H1 (cell line): ENCODE data around the gene KRT76.

ENCODE experiments used
- CTCF ChIP-seq, 3 experiments: IDR thresholded peaks; 1 replicate in 2 of 3; 2 replicates in 1 of 3; pipeline versions ENCODE4 v1.5.1 to v1.6.1; 2011; ENCODE audit warnings: low read length in 3 of 3, mild to moderate bottlenecking in 3 of 3, inconsistent platforms in 2 of 3, low read depth in 1 of 3, moderate library complexity in 1 of 3; ENCODE audit not compliant: insufficient read depth in 1 of 3; ENCODE audit errors: control extremely low read depth in 1 of 3
- TAF1 ChIP-seq: IDR thresholded peaks from 2 replicates; pipeline ENCODE4 v1.6.1; 2011; ENCODE audit warnings: mild to moderate bottlenecking, low read depth, low read length

GRCh38 chr12:52820521-52820920, 43.4 kb upstream of the KRT76 start:
- TF ChIP-seq CTCF (IDR thresholded peaks at IDR 0.05; ENCODE audit: control extremely low read depth in 1 of 3, insufficient read depth in 1 of 3, low read depth in 1 of 3, low read length in 3 of 3) (no peak), TAF1 (no peak)
